H9 (cell line): ENCODE measurements around the gene NKX2-3. TPM values are rescaled to one million over a fixed set of nuclear protein-coding genes. Genes with fewer than 3 reads are reported as not detected.

Experiments
- DNase-seq: peaks from one replicate; pipeline ENCODE4 v3.0.0-alpha.2; 2017
- H2AFZ ChIP-seq: one replicate; pipeline ENCODE4 v1.6.1; 2013; ENCODE audit warnings: mild to moderate bottlenecking, low read length, control low read depth, moderate library complexity
- H2AK5ac ChIP-seq: 2 replicates; pipeline ENCODE4 v1.6.1; 2013; ENCODE audit warnings: low read length, control low read depth, mixed read lengths; ENCODE audit not compliant: insufficient read length
- H2BK120ac ChIP-seq: one replicate; pipeline ENCODE4 v1.6.1; 2013; ENCODE audit warnings: low read depth, mild to moderate bottlenecking, low read length, control low read depth, inconsistent platforms; ENCODE audit not compliant: poor library complexity, severe bottlenecking
- H2BK12ac ChIP-seq: 2 replicates; pipeline ENCODE4 v1.6.1; 2013; ENCODE audit warnings: low read length, control low read depth, mixed read lengths, low read depth; ENCODE audit not compliant: insufficient read length
- H2BK15ac ChIP-seq: 2 replicates; pipeline ENCODE4 v1.6.1; 2013; ENCODE audit warnings: low read depth, low read length, control low read depth
- H2BK20ac ChIP-seq: one replicate; pipeline ENCODE4 v1.6.1; 2013; ENCODE audit warnings: low read depth, mild to moderate bottlenecking, low read length, control low read depth, inconsistent platforms; ENCODE audit not compliant: poor library complexity, severe bottlenecking
- H2BK5ac ChIP-seq: 2 replicates; pipeline ENCODE4 v1.6.1; 2013; ENCODE audit warnings: low read length, control low read depth, mixed read lengths; ENCODE audit not compliant: insufficient read length
- H3K14ac ChIP-seq: 2 replicates; pipeline ENCODE4 v1.6.1; 2013; ENCODE audit warnings: low read length, control low read depth; ENCODE audit not compliant: insufficient read depth
- H3K18ac ChIP-seq: 2 replicates; pipeline ENCODE4 v1.6.1; 2013; ENCODE audit warnings: low read depth, mild to moderate bottlenecking, mixed read lengths, low read length, control low read depth; ENCODE audit not compliant: insufficient read length
- H3K23ac ChIP-seq: 2 replicates; pipeline ENCODE4 v1.6.1; 2013; ENCODE audit warnings: low read length, control low read depth, mixed read lengths, low read depth; ENCODE audit not compliant: insufficient read length
- H3K23me2 ChIP-seq: 2 replicates; pipeline ENCODE4 v1.6.1; 2013; ENCODE audit warnings: low read depth, mild to moderate bottlenecking, mixed read lengths, low read length, control low read depth; ENCODE audit not compliant: insufficient read length, poor library complexity, severe bottlenecking
- H3K27ac ChIP-seq: 2 replicates; pipeline ENCODE4 v1.5.1; 2013; ENCODE audit warnings: low read length, control low read depth, mixed read lengths, low read depth; ENCODE audit not compliant: insufficient read length
- H3K27me3 ChIP-seq: 2 replicates; pipeline ENCODE4 v1.6.1; 2013; ENCODE audit warnings: low read length, control low read depth, inconsistent platforms; ENCODE audit not compliant: insufficient read depth
- H3K4ac ChIP-seq: 2 replicates; pipeline ENCODE4 v1.6.1; 2013; ENCODE audit warnings: low read depth, mild to moderate bottlenecking, control low read depth, inconsistent platforms, low read length, moderate library complexity
- H3K4me1 ChIP-seq: 2 replicates; pipeline ENCODE4 v1.6.1; 2013; ENCODE audit warnings: low read length, control low read depth, inconsistent platforms; ENCODE audit not compliant: insufficient read depth
- H3K4me2 ChIP-seq: 2 replicates; pipeline ENCODE4 v1.6.1; 2013; ENCODE audit warnings: low read length, control low read depth, mixed read lengths; ENCODE audit not compliant: insufficient read length, insufficient read depth
- H3K56ac ChIP-seq: 2 replicates; pipeline ENCODE4 v1.6.1; 2013; ENCODE audit warnings: low read depth, mild to moderate bottlenecking, mixed read lengths, low read length, control low read depth; ENCODE audit not compliant: insufficient read length
- H3K79me1 ChIP-seq: 2 replicates; pipeline ENCODE4 v1.6.1; 2013; ENCODE audit warnings: low read depth, mild to moderate bottlenecking, moderate library complexity, low read length, control low read depth, inconsistent platforms; ENCODE audit not compliant: insufficient read depth, poor library complexity, severe bottlenecking
- H3K79me2 ChIP-seq: 2 replicates; pipeline ENCODE4 v1.6.1; 2013; ENCODE audit warnings: low read length, control low read depth, inconsistent platforms; ENCODE audit not compliant: insufficient read depth
- H3K9ac ChIP-seq: 2 replicates; pipeline ENCODE4 v1.6.1; 2013; ENCODE audit warnings: low read length, control low read depth, mixed read lengths; ENCODE audit not compliant: insufficient read length; ENCODE audit errors: extremely low read depth
- H3K9me3 ChIP-seq: one replicate; pipeline ENCODE4 v1.6.1; 2013; ENCODE audit warnings: low read depth, low read length, inconsistent platforms; ENCODE audit not compliant: control insufficient read depth
- H3T11ph ChIP-seq: one replicate; pipeline ENCODE4 v1.6.1; 2013; ENCODE audit warnings: mild to moderate bottlenecking, low read length, control low read depth, inconsistent platforms
- H4K20me1 ChIP-seq: one replicate; pipeline ENCODE4 v1.6.1; 2013; ENCODE audit not compliant: control insufficient read depth, insufficient read length, insufficient read depth
- H4K5ac ChIP-seq: 2 replicates; pipeline ENCODE4 v1.6.1; 2013; ENCODE audit warnings: low read depth, mild to moderate bottlenecking, mixed read lengths, low read length, control low read depth; ENCODE audit not compliant: insufficient read length
- H4K8ac ChIP-seq: replicated peaks from 2 replicates; pipeline ENCODE4 v1.6.1; 2013; ENCODE audit warnings: low read length, control low read depth, mixed read lengths, low read depth; ENCODE audit not compliant: insufficient read length
- H4K91ac ChIP-seq: 2 replicates; pipeline ENCODE4 v1.6.1; 2013; ENCODE audit warnings: low read depth, mild to moderate bottlenecking, moderate library complexity, mixed read lengths, low read length, control low read depth; ENCODE audit not compliant: insufficient read length
- H3K27ac Mint-ChIP-seq, 3 experiments: 2 replicates in 2 of 3; 3 replicates in 1 of 3; pipeline ENCODE4 v1.8.0; 2020 to 2021; ENCODE audit warnings: mixed read lengths in 3 of 3, mild to moderate bottlenecking in 1 of 3, moderate library complexity in 1 of 3
- H3K27me3 Mint-ChIP-seq: 2 replicates; pipeline ENCODE4 v1.8.0; 2021; ENCODE audit warnings: low read depth, mild to moderate bottlenecking, moderate library complexity, mixed read lengths
- H3K36me3 Mint-ChIP-seq, 3 experiments: 2 replicates in 2 of 3; 3 replicates in 1 of 3; pipeline ENCODE4 v1.8.0; 2020 to 2021; ENCODE audit warnings: low read depth in 3 of 3, mixed read lengths in 3 of 3; ENCODE audit not compliant: insufficient read depth in 1 of 3
- H3K4me1 Mint-ChIP-seq, 2 experiments: 2 replicates each; pipeline ENCODE4 v1.8.0; 2020; ENCODE audit warnings: mixed read lengths in 2 of 2
- H3K4me3 Mint-ChIP-seq, 2 experiments: 2 replicates in 1 of 2; 3 replicates in 1 of 2; pipeline ENCODE4 v1.8.0; 2020 to 2021; ENCODE audit warnings: mild to moderate bottlenecking in 2 of 2, mixed read lengths in 2 of 2, moderate library complexity in 1 of 2
- H3K9me3 Mint-ChIP-seq, 2 experiments: 2 replicates in 1 of 2; 3 replicates in 1 of 2; pipeline ENCODE4 v1.8.0; 2020; ENCODE audit warnings: mild to moderate bottlenecking in 2 of 2, mixed read lengths in 2 of 2, moderate library complexity in 1 of 2
- WGBS: extraction: QIAGEN DNeasy Blood & Tissue Kit; methylation state at CpG from one replicate; pipeline ENCODE4 v1.1.7; 2013; ENCODE audit warnings: missing lambda C conversion rate, low lambda C conversion rate, mixed read lengths; ENCODE audit not compliant: insufficient read length; ENCODE audit errors: extremely low coverage; 5-methylcytosine and 5-hydroxymethylcytosine counted together
- total RNA-seq: library from RNA; stranded (reverse); gene quantifications from 2 replicates; pipeline ENCODE4 v1.2.1, GENCODE V29; 2021
- TF ChIP-seq, protein P1 (sequence below): fragments of 200-600 bp; sonication (generic); conservative IDR thresholded peaks from 3 replicates; pipeline ENCODE4 v1.8.0; 2021; ENCODE audit warnings: antibody characterized with exemption, mild to moderate bottlenecking

The NKX2-3 gene
- total RNA-seq, 1 experiment from 2014 or later, result not detected

DNA sequence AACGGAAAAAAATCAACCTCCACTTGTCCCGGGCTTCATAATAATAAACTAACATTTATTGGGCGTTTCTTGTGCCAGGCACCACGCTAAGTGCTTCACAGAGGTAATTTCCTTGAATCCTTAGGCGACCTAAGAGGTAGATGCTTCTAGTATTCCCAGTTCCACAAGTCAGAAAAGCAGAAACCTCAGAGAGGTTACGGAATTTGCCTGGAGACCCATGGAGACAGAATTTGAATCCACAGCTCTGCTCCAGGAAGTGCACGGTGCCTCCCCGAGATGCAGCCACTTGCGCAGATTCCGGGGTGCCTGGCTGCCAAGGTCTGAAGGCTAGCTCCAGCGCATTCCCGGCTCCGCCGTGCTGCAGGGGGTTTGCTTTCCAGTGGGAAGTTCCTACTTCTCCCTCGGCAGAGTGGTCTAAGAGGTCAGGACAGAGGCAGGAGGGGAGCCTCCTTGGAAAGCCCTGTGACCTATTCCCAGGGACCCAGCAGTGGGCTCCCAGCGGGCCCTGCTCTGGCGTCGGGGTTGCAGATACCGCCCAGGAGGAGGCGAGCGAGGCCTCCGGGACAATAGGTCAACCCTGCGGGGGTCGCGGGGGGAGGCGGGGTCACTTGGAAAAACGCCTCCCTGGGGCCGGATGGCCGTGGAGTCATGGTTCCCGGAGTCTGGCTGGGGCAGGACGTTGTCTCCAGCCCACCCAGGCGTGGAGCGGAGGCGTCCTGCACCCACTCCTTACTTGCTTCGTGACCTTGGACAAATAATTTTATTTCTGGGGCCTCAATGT lies 10.1 kb upstream of the NKX2-3 start:
- peak; percentile 87 for DNase-seq
- no peak overlapping the region for H3K27ac ChIP-seq
- no peak overlapping the region for H2BK15ac ChIP-seq
- H3K9me3 Mint-ChIP-seq, result peaks cover 2 to 5% of the 10 kb centered on the region in 2 experiments; a peak in 1 of 5 replicates
- peaks cover 5% of the 10 kb centered on the region for H3K23me2 ChIP-seq
- no peak overlapping the region for H4K8ac ChIP-seq
- H3K36me3 Mint-ChIP-seq, result no peaks in the 10 kb centered on the region
- H4K91ac ChIP-seq, result no peak overlapping the region
- H3K4me1 Mint-ChIP-seq, result peaks cover 38 to 62% of the 10 kb centered on the region in 2 experiments
- no peak overlapping the region for H3K14ac ChIP-seq
- H3K27me3 ChIP-seq, result peaks cover 92% of the 10 kb centered on the region
- H2BK120ac ChIP-seq, result no peak overlapping the region
- no peak overlapping the region for H3K4ac ChIP-seq
- no peak overlapping the region for H2BK12ac ChIP-seq
- H3K27me3 Mint-ChIP-seq, result peaks cover 99% of the 10 kb centered on the region
- peak overlapping the region; percentile 59 to 76 for H3K4me3 Mint-ChIP-seq
- H3K79me1 ChIP-seq, result no peaks in the 10 kb centered on the region
- no peaks in the 10 kb centered on the region for H3K79me2 ChIP-seq
- peaks cover 4% of the 10 kb centered on the region; the same call in 1 of the 2 replicates for H3K4me1 ChIP-seq
- no peak overlapping the region for H3K56ac ChIP-seq
- no peak overlapping the region for H2BK20ac ChIP-seq
- no peak overlapping the region for H3K23ac ChIP-seq
- no peak overlapping the region for H3K18ac ChIP-seq
- no peaks in the 10 kb centered on the region for H4K20me1 ChIP-seq
- no peak overlapping the region for H3T11ph ChIP-seq
- TF ChIP-seq, protein P1, sequence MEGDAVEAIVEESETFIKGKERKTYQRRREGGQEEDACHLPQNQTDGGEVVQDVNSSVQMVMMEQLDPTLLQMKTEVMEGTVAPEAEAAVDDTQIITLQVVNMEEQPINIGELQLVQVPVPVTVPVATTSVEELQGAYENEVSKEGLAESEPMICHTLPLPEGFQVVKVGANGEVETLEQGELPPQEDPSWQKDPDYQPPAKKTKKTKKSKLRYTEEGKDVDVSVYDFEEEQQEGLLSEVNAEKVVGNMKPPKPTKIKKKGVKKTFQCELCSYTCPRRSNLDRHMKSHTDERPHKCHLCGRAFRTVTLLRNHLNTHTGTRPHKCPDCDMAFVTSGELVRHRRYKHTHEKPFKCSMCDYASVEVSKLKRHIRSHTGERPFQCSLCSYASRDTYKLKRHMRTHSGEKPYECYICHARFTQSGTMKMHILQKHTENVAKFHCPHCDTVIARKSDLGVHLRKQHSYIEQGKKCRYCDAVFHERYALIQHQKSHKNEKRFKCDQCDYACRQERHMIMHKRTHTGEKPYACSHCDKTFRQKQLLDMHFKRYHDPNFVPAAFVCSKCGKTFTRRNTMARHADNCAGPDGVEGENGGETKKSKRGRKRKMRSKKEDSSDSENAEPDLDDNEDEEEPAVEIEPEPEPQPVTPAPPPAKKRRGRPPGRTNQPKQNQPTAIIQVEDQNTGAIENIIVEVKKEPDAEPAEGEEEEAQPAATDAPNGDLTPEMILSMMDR, result peak; percentile 63
- no peak overlapping the region for H2AK5ac ChIP-seq
- H2AFZ ChIP-seq, result no peak overlapping the region
- peak overlapping the region; percentile 80 for H3K4me2 ChIP-seq
- no CpG with 5 or more reads among the region's 35 CpGs for WGBS
- H3K27ac Mint-ChIP-seq, result no peak overlapping the region; a peak in 1 of 7 replicates
- no peak overlapping the region for H2BK5ac ChIP-seq
- H3K9me3 ChIP-seq, result no peaks in the 10 kb centered on the region
- H3K9ac ChIP-seq, result no peak overlapping the region
- H4K5ac ChIP-seq, result no peak overlapping the region
